EL (cell line): ENCODE results near the gene OSBPL10.
"Not testable (repeated sequence)": the region's sequence is repeated elsewhere in the genome, so short reads cannot be mapped to it uniquely, and the experiment has no call there.

Experiments used
- DNase-seq: peaks from one replicate; pipeline ENCODE4 v3.0.0-alpha.2; 2016

OSBPL10 gene, protein sequence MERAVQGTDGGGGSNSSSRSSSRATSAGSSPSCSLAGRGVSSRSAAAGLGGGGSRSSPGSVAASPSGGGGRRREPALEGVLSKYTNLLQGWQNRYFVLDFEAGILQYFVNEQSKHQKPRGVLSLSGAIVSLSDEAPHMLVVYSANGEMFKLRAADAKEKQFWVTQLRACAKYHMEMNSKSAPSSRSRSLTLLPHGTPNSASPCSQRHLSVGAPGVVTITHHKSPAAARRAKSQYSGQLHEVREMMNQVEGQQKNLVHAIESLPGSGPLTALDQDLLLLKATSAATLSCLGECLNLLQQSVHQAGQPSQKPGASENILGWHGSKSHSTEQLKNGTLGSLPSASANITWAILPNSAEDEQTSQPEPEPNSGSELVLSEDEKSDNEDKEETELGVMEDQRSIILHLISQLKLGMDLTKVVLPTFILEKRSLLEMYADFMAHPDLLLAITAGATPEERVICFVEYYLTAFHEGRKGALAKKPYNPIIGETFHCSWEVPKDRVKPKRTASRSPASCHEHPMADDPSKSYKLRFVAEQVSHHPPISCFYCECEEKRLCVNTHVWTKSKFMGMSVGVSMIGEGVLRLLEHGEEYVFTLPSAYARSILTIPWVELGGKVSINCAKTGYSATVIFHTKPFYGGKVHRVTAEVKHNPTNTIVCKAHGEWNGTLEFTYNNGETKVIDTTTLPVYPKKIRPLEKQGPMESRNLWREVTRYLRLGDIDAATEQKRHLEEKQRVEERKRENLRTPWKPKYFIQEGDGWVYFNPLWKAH

DNA sequence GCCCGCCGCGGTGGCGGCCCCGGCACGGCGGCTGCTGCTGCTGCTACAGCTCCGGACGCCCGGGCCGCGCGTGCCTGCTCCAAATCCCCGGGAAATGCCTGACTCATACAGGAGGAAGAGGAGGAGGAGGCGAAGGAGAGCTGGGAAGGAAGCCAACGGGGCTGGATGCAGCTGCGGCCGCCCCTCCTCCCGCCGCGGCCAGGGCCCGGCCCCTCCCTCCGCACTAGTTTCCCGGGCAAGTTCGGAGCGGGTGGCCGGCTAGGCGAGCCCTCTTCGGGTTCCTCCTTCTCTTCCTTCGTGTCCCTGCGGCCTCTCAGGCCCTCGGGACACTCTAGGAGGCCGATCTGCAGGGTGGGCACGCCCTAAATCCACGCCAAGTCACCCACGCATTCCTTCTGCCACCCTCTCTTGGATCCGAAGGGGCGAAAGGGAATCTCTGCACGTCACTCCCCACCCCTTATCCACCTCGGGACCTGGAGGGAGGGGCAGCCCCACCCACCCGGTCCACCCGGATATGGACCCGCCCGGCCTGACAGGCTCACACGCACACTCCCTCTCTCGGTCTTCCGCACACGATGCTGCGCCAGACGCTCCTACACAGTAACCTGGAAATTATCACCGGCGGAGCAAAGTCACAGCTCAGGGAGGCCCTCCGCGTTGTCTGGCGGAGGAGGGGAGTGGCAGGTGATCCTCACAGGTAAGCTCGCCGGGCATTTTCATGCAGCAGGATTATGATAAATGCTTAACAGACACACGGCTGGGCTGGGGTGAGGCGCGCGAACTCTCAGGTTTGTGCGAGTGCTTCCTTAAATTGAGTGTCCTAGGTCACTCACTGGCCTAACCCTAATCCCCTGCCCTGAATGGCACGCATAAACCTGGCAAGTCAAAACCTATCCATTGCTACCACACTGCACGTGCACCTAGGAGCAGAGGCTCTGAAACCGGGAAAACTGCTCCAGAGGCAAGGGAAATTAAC lies at the start of gene OSBPL10, which contains the start of gene ZNF860:
OSBPL10 (minus strand) TSS at position 57 of the 976 bp plus-strand sequence. CDS start 83 bp downstream, outside the sequence.
ZNF860 (plus strand) TSS at position 545 of the 976 bp plus-strand sequence. CDS start 7,330 bp downstream, outside the sequence.
- DNase-seq: peak; percentile 94

DNA sequence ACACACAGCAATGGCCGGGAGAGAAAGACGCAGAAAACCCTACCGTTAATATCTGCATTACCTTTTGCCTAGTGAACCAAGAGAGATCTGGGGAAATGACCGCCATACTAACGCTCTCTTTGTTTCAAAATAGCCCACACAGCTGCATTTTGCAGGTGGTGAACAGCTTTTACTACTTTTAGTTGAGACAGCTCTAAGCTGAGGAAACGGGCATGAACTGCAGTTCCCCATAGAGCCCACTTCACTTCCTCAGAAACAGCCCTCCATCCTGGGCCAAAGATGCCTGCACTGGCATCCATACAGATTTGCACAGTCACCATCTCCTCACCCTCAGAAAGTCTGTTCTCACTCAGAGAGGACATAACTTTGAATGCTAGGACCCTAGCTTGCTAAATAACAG lies 45.5 kb upstream of the OSBPL10 start:
- no peak for DNase-seq

DNA sequence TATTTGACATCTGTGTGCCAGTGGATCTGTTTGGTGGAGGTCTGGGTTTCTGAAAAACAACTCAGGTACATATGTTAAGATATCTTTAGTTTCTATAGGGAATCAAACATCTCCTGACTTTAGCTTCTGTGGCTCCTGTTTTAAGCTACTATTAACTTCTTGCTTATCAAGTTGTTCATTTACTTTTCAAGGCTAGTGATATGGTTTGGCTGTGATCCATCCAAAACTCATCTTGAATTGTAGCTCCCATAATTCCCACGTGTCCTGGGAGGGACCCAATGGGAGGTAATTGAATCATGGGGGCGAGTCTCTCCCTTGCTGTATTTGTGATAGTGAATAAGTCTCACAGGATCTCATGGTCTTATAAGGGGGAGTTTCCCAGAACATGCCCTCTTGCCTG lies 41.9 kb upstream of the OSBPL10 start:
- no peak for DNase-seq

DNA sequence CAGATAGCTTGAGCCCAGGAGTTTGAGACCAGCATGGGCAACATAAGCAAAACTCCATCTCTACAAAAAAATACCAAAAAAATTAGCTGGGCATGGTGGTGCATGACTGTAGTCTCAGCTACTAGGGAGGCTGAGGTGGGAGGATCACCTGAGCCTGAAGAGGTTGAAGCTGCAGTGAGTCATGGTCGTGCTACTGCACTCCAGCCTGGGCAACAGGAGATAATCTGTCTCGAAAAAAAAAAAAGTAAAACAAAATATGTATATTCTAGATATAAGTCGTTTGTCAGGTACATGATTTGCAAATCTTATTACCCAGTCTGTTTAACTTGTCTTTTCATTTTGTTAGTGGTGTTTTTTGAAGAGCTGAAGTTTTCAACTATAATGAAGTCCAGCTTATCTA lies 40.7 kb upstream of the OSBPL10 start:
- DNase-seq: no peak

DNA sequence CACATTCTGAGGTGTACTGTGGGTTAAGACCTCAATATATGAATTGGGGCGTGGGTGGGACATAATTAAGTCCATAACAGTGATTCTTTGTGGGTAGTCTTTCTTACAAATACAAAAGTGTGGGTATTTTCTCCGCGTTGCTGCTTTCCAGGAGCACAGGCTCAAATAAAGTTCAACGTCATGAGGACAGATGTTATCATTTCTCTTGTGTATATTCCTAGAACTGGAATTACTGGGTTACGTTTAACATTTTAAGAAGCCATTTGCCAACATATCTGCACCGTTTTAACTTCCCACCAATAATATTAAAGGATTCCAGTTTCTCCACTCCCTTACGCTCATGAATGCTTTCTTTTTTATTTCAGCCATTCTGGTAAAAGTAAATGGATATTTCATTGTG lies 40.1 kb upstream of the OSBPL10 start:
- no peak for DNase-seq

DNA sequence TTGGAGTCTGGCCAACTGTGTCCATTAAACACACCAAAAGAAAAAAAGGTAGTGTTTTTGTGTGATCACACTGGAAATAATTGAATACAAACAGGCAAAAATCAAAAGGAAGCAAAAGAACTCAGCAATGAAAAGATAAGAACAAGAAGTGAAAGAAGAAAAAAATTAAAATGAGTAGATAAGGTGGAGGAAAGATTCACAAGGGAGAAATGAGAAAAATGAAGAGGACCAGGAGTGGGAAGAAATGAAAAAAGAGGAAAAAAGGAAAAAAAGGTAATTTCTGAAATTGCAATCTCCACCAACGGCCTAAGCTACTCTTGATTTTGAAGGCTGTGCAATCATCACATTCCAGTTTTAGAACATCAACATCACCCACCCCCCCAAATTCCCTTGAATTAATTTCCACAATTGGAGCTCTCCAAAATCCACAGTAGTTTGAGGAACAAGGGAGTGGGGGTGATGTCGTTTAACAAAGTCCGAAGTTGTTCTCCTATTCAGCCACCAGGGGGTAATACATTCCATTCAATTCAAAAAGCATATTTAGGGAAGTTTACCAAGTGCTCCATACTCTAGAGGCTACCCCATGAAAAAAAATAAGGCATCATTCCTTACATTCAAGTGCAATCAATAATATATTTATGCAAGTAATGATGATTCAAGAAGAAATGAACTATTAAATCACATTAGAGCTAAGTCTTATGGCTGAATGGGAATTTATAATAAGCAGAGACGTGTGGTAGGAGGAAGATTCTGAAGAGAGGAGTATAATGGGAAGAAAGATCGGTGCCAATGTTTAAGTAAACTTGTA lies 37.9 kb upstream of the OSBPL10 start:
- peak; percentile 47 for DNase-seq

DNA sequence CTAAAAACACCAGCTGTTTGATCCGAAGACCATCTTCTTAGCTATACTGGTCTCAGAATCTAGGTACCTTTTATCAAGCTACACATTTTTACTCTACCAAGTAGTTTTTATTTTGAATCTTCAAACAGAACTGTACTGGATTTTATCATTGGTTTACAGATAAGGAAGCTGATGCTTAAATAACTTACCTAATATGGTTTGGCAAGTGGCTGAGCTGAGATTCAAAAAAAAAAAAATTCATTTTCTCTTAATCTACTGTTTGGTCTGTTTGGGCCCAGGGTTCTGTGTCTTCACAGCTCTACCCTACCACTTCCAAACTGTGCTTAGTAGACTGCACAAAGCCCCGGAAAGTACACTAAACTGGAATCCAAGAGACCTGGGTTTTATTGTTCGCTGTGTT lies 36.2 kb upstream of the OSBPL10 start:
- DNase-seq: no peak

DNA sequence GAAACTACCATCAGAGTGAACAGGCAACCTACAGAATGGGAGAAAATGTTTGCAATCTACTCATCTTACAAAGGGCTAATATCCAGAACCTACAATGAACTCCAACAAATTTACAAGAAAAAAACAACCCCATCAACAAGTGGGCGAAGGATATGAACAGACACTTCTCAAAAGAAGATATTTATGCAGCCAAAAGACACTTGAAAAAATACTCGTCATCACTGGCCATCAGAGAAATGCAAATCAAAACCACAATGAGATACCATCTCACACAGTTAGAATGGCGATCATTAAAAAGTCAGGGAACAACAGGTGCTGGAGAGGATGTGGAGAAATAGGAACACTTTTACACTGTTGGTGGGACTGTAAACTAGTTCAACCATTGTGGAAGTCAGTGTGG lies 34.6 kb upstream of the OSBPL10 start:
- not testable (repeated sequence) for DNase-seq

DNA sequence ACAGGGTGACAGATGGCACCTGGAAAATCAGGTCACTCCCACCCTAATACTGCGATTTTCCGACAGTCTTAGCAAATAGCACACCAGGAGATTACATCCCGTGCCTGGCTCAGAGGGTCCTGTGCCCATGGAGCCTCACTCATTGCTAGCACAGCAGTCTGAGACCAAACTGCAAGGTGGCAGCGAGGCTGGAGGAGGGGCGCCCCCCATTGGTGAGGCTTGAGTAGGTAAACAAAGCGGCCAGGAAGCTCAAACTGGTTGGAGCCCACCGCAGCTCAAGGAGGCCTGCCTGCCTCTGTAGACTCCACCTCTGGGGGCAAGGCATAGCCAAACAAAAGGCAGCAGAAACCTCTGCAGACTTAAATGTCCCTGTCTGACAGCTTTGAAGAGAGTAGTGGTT lies 29.6 kb upstream of the OSBPL10 start:
- DNase-seq: not testable (repeated sequence)

DNA sequence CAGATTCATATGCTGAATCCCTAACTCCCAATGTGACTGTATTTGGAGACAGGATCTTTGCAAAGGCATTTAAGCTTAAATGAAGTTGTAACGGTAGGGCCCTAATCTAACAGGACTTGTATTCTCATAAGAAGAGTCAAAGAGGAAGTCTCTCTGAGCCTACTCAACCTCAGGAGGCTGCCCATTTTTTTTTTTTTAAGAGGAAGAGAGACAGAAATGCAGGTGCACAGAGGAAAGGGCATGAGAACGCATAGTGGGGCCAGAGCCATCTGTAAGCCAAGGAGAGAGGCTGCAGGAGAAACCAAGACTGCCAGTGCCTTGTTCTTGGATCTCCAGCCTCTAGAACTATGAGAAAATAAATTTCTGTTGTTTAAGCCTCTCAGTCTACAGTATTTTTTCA lies 28.9 kb upstream of the OSBPL10 start:
- DNase-seq: no peak

DNA sequence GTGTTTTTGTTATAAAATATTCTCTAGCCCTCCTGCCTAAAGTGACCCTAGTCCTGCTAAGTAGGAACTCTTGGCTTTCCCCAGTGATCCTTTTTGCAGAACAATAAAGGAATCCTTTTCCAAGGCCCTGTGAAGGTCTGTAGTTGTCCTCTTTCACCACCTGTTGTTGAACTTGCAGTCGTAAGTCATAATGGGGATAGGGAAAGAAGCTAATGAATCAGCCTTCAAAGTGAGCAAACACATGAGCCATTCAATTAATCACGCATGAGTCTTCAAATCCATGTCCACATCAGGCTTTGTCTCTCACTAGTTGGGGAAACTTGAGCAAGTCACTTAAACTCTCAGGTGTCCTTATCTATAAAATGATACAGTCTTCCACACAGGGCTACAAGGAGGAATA lies 28.0 kb upstream of the OSBPL10 start:
- DNase-seq: no peak

DNA sequence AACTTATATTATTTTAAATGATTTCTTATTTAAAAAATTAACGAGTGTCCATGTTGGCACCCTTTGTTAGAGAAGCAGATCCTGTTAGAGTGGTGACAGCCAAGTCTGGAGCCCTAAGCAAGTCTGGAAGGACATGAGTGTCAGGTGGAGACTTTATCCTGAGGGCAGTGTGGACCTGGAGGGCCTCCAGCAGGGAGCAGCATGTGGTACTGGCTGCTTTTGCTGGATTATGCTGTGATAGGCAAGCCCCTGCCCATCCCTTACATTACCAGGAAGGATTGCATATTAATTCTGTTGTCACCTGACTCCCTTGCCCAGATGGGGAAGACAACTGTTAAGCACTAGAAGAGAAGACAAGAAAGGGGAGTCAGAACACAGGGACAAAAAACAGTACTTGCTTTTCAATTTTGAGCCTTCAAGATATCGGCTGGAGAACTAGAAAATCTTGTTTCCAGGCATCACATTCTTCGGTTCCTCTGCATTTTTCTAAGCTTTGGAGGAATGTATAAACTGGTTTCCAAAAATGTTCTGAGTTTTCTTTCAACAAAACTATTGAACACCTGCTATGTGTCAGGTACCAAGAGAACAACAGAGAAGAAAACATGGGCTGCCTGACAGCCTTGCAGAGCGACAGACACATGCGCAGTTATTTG lies 23.2 kb upstream of the OSBPL10 start:
- no peak for DNase-seq

DNA sequence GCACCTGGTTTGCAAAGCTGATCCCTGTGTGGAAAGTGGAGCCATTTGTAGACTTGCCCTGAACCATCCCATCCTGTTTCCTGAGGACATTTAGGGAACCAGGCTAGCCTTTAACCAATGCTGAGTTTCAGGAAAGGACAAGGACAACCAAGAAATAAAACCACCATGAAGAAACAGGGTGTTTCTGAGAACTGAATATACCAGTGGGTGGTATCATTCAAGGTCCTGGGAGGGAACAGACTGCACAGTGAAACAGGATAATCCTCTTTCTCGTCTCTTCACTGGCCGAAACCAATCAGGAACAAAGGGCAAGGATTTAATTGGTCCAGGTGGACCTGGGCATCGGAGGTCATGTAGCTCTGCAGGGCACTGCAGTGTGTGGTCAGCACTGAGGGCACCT lies 22.3 kb upstream of the OSBPL10 start:
- no peak for DNase-seq

DNA sequence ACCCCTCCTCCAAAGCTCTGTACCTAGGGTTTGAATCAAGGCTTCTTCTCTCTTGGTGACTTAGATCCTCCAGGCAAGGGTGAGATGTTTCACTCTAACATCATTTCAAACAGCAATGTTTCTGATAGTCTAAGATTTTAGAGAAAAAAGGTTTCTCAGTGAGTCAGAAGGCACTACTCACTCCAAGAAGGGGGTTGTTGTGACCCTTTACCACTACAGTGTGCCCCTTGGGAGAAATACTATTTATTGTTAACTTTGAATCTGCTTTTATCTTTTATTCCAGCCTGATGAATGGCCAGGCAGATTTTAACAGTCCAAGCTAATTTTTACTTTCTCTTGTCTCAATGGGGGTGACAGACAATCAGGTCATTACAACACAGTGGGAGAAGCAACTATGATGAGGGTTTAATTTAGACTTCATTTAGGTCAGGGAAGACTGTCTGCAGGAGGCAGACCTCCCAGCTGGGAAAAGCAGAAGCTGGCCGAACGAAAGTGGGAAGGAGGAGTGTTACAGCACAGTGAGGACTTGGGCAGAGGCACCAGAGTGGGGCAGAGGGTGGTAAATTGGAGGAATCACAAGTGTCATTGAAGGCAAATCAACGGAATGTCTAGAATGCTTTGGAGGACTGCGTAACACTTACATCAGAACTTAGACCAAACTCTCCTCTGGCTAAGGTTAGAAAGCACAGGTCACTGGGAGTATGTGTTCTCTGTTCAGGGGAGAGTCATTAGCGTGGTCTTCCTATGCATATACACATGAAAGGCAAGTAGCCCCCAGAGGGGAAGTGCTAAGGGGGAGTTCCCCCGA lies 21.7 kb upstream of the OSBPL10 start:
- no peak for DNase-seq

DNA sequence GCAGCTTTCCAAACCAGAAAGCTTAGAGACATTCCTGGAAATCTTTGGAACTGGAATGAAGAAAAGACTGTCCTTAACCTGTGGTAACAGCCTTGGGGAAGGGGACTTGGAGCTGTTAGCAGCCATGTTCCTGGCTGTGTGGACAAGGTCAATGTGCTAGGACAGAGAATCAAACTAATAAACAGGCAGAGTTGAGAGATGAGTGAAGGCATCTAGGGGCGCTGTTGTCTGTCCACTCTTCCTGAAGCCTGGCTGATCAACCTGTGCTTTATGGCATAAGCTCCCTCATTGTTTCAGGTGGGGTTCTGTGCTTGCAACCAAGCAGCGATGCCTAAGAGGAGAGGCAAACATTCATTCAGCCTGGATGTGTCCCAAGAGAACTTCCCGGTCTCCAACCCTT lies 19.8 kb upstream of the OSBPL10 start:
- DNase-seq: no peak

DNA sequence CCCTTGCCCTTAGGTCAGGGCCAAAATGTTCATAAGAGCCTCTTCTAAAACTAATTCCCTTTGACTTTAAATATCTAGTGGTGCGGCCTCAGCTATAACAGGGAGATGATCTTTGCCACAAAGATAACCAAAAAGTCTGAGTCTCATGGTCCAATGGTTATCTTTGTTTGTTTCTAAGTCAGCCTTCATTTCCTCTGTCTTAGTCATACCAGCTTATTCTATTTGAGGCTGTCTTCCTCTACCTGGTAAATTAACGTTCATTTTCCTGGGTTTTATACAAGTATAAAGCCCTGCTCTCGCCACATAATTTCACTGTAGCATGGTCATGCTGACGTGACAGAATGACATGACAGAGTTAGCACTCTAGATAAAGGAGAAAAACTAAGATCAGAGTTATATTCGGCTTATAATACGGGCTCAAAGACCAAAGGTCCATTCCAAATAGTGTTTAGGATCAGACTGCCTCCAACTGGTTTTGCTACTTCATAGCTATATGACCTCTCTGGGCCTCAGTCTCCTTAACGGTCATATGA lies 18.9 kb upstream of the OSBPL10 start:
- no peak for DNase-seq

DNA sequence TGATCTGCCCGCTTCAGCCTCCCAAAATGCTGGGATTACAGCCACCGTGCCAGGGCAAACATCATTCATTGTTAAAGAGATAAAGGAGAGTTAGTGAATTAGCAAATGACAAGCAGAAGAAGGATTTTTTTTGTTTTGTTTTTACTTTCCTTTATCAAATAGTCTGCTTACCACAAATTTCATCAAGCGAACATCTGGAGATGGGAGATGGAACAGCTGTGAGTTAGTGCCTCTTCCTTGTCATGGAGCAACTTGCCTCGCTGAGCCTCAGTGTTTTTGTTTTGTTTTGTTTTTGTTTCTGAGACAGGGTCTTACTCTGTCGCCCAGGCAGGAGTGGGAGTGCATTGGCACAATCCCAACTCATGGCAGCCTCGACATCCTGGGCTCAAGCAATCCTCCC lies 16.4 kb upstream of the OSBPL10 start:
- DNase-seq: no peak

DNA sequence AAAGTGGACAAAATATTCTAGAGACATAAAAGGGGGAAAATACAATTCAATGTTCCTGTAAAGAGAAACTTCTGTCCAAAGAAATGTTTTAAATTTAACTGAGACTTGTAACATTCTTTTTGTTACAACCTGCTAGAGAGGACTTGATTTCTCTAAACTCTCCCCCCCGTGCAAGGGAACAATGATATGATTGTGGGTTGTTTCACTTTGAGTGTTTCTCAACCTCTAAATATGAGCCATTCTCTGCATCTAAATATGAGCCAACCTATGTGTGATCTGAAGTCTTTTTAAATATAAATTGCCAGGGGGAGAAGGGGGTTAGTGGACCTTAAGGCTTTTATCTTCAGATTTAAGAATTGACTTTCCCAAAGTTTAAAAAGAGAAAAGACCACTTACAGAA lies 15.1 kb upstream of the OSBPL10 start:
- DNase-seq: no peak

DNA sequence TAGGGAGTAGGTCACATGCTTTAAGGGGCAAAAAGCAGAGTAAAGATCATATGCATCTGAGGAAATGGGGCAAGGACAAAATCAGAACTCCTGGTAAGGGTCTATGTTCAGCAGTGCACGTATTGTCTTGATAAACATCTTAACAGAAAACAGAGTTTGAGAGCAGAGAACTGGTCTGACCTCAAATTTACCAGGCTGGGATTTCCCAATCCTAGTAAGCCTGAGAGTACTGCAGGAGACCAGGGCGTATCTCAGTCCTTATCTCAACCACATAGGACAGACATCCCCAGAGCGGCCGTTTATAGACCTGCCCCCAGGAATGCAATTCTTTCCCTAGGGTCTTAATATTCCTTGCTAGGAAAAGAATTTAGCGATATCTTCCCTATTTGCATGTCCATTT lies 14.0 kb upstream of the OSBPL10 start:
- not testable (repeated sequence) for DNase-seq

DNA sequence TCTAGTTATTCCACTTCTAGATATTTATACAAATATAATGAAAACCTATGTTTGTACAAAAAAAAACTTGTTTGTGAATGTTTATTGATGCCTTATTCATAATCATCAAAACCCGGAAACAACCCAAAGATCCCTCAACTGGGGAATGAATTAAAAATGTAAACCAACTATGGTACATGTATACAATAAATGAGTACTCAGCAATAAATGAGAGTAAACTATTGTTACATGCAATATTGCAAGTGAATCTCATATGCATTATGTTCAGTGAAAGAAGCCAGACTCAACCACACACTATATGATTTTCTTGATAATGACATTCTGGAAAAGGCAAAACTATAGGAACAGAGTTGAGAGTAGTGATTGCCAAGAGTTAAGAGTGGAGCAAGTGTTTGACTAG lies 12.8 kb upstream of the OSBPL10 start:
- DNase-seq: no peak
